SH-SY5Y (cell line): Measurements from ENCODE around the gene HOXB3.

Experiments used
- GATA2 ChIP-seq: IDR thresholded peaks from 2 replicates; pipeline ENCODE4 v1.6.1; 2011; ENCODE audit warnings: mild to moderate bottlenecking, low read depth, low read length
- GATA3 ChIP-seq: IDR thresholded peaks from 2 replicates; pipeline ENCODE4 v1.6.1; 2011; ENCODE audit warnings: low read depth, mild to moderate bottlenecking, low read length, moderate library complexity

GRCh38 chr17:48555258-48556228, 34.5 kb downstream of the HOXB3 start:
- TF ChIP-seq GATA2 (no peak), GATA3 (no peak)
